CD8-positive, alpha-beta memory T cell (primary cell): ENCODE data around the gene TSPAN3. TPM values are rescaled to one million over a fixed set of nuclear protein-coding genes. Genes with fewer than 3 reads are reported as not detected.

Experiments
- CTCF ChIA-PET: fragments of 350-600 bp; sonication (Branson Sonifier 250); formaldehyde crosslinking; loops from one replicate; lab custom pipeline; 2021; ENCODE audit warnings: antibody characterized with exemption; lab: Charles Lee
- POLR2A ChIA-PET: fragments of 350-600 bp; sonication (Branson Sonifier 250); formaldehyde crosslinking; loops from one replicate; lab custom pipeline; 2021; ENCODE audit warnings: antibody characterized with exemption; lab: Charles Lee
- DNase-seq, 5 donors: peaks; one replicate each; pipeline versions ENCODE4 v3.0.0 to v3.0.0-alpha.2; 2020 to 2022; ENCODE audit warnings: mixed read lengths in 1 of 5
- H3K27ac ChIP-seq: one replicate; pipeline ENCODE4 v1.7.0; 2013; ENCODE audit warnings: low read depth, mild to moderate bottlenecking, low read length, moderate library complexity
- H3K27me3 ChIP-seq: 2 replicates; pipeline ENCODE4 v1.7.0; 2013; ENCODE audit warnings: low read length, mild to moderate bottlenecking; ENCODE audit not compliant: insufficient read depth, poor library complexity, severe bottlenecking
- H3K36me3 ChIP-seq: 2 replicates; pipeline ENCODE4 v1.7.0; 2013; ENCODE audit warnings: mild to moderate bottlenecking, low read length, moderate library complexity; ENCODE audit not compliant: insufficient read depth
- H3K4me1 ChIP-seq: 2 replicates; pipeline ENCODE4 v1.7.0; 2013; ENCODE audit warnings: mild to moderate bottlenecking, low read length, moderate library complexity; ENCODE audit not compliant: insufficient read depth
- H3K4me3 ChIP-seq: 2 replicates; pipeline ENCODE4 v1.7.0; 2013; ENCODE audit warnings: mild to moderate bottlenecking, low read length
- H3K9me3 ChIP-seq: 2 replicates; pipeline ENCODE4 v1.7.0; 2013; ENCODE audit warnings: mild to moderate bottlenecking, low read length
- H3K27ac Mint-ChIP-seq, 8 donors: one replicate each; pipeline ENCODE4 v1.8.0; 2020 to 2021; ENCODE audit warnings: mixed read lengths in 8 of 8, mild to moderate bottlenecking in 6 of 8, inconsistent platforms in 3 of 8, moderate library complexity in 3 of 8
- H3K27me3 Mint-ChIP-seq, 2 donors: one replicate each; pipeline ENCODE4 v1.8.0; 2020 to 2021; ENCODE audit warnings: mixed read lengths in 2 of 2, mild to moderate bottlenecking in 1 of 2, moderate library complexity in 1 of 2
- H3K36me3 Mint-ChIP-seq, 3 donors: one replicate each; pipeline ENCODE4 v1.8.0; 2020 to 2021; ENCODE audit warnings: mixed read lengths in 3 of 3, inconsistent platforms in 1 of 3, mild to moderate bottlenecking in 1 of 3
- H3K4me1 Mint-ChIP-seq, 3 donors: one replicate each; pipeline ENCODE4 v1.8.0; 2020 to 2021; ENCODE audit warnings: mixed read lengths in 3 of 3, inconsistent platforms in 1 of 3, mild to moderate bottlenecking in 1 of 3
- H3K4me3 Mint-ChIP-seq, 7 donors: one replicate each; pipeline ENCODE4 v1.8.0; 2020 to 2021; ENCODE audit warnings: mixed read lengths in 7 of 7, mild to moderate bottlenecking in 6 of 7, moderate library complexity in 4 of 7, inconsistent platforms in 2 of 7
- H3K9me3 Mint-ChIP-seq, 5 donors: one replicate each; pipeline ENCODE4 v1.8.0; 2020 to 2022; ENCODE audit warnings: mixed read lengths in 5 of 5, mild to moderate bottlenecking in 3 of 5, moderate library complexity in 2 of 5, inconsistent platforms in 1 of 5
- polyA plus RNA-seq: library from polyadenylated mRNA; unstranded; fragments of 300-500 nt; fragmentation: Illumina TruSeq; gene quantifications from one replicate; pipeline ENCODE4 v1.2.3, GENCODE V29; 2021
- total RNA-seq, 2 experiments: library from RNA; stranded (reverse); gene quantifications; one replicate each; pipeline ENCODE4 v1.2.3, GENCODE V29; 2021

The TSPAN3 gene
- total and polyA plus RNA-seq, 3 experiments from 2014 or later, result 45.2 to 60.5 (median 59.3) TPM

DNA sequence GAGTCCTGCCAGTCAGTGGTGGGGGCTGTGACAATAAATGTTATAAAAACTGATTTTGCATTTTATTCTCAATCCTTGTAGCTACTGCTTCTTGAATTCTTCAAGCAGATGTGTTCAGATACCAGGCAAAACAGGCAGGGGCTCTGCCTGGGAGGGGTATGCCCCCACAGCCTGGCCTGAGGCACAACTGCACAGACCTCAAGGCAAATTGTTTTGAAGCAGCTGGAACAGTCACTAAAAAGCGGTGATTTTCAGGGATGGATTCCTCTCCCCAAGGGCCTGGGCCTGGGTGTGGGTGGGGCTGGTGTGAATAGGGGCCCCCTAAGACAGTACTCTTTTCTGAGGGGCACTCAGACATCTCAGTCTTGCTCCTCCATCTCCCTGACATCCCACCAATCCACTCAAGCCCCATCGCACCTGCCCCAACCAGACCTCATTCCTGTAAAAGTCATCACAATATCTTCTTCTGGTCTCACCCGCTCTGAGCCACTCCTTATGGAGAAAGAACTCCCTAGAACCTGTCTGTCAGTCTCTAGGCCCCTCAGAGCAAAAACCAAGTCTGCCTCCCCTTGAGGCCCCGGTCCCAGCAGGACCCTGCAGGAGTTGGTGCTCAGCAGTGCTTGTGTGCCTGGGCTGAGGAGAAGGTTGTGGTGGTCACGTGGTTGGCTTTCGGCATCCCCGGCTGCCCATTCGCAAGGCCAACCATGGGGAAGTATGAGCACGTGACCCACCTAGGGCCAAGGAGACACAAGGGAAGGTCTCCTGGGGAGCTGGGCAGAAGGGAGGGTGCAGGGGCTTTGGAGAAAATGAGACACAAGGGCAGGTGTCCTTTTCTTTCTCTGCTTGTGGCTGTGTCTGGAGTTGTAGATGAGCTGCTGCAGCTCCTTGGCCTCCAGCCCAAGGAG is 78.9 kb downstream of the TSPAN3 start:
- POLR2A ChIA-PET, result interaction anchor here (0.6 kb wide), 1 partner anchor 332 kb away, joined by 3 read pairs; no protein-coding TSS in a partner anchor
- H3K4me1 ChIP-seq, result peaks cover 48% of the 10 kb centered on the region
- CTCF ChIA-PET, result interaction anchor here (1.6 kb wide), 1 partner anchor 31 kb away, joined by 4 read pairs; no protein-coding TSS in a partner anchor

More for the DNA sequence above, 78.9 kb downstream of the TSPAN3 start:
- no peaks in the 10 kb centered on the region for H3K27me3 Mint-ChIP-seq
- H3K36me3 Mint-ChIP-seq, result peaks cover 0 to 15% (median 0%) of the 10 kb centered on the region in 3 donors
- peak overlapping the region in 3 of 7 donors; percentile 6 to 81 (median 40) for H3K4me3 Mint-ChIP-seq
- peak in 1 of 5 donors; percentile 33 for DNase-seq
- no peaks in the 10 kb centered on the region for H3K9me3 Mint-ChIP-seq
- H3K27me3 ChIP-seq, result no peaks in the 10 kb centered on the region
- no peak overlapping the region for H3K27ac ChIP-seq
- H3K4me1 Mint-ChIP-seq, result peaks cover 47 to 69% (median 52%) of the 10 kb centered on the region in 3 donors
- no peaks in the 10 kb centered on the region for H3K9me3 ChIP-seq
- no peak overlapping the region for H3K4me3 ChIP-seq
- peak overlapping the region; percentile 24 to 97 (median 84) for H3K27ac Mint-ChIP-seq
- H3K36me3 ChIP-seq, result no peaks in the 10 kb centered on the region

Other genes with a start within 250 kb of the TSPAN3 start
- 10 to 100 TPM; 15.5 to 16.0 TPM for gene SCAPER, start 165.8 kb downstream of the TSPAN3 start, total RNA-seq
- 26.6 TPM for gene SCAPER, start 165.8 kb downstream of the TSPAN3 start, polyA plus RNA-seq
- 10 to 100 TPM; 35.9 to 37.1 TPM for gene RCN2, start 139.4 kb downstream of the TSPAN3 start, total RNA-seq
- gene RCN2, start 139.4 kb downstream of the TSPAN3 start, polyA plus RNA-seq, result 54.2 TPM
- gene PSTPIP1, start 76.0 kb downstream of the TSPAN3 start, total RNA-seq, result 100 to 1,000 TPM; 123 to 127 TPM
- 83.1 TPM for gene PSTPIP1, start 76.0 kb downstream of the TSPAN3 start, polyA plus RNA-seq